D721Med (cell line): Measurements from ENCODE around the gene HIGD2B.
"Not testable (repeated sequence)": the region's sequence is repeated elsewhere in the genome, so short reads cannot be mapped to it uniquely, and the experiment has no call there.

ENCODE experiments used
- DNase-seq: peaks from one replicate; pipeline ENCODE4 v3.0.0; 2011; ENCODE audit warnings: low spot score; ENCODE audit not compliant: insufficient read length
- FAIRE-seq: peaks from 2 replicates; lab custom pipeline; 2011; peaks lifted over from hg19 to GRCh38; lab: Jason Lieb, UNC
- TF ChIP-seq, protein P1 (sequence below): IDR thresholded peaks from 2 replicates; pipeline ENCODE4 v1.5.1; 2012; ENCODE audit warnings: mild to moderate bottlenecking, control low read depth; ENCODE audit not compliant: insufficient read depth; ENCODE audit errors: missing control alignments

The HIGD2B gene

GRCh38 chr15:72727154-72727553, 41.2 kb upstream of the HIGD2B start:
- FAIRE-seq: no peak
- no peak for DNase-seq
- TF ChIP-seq, protein P1, sequence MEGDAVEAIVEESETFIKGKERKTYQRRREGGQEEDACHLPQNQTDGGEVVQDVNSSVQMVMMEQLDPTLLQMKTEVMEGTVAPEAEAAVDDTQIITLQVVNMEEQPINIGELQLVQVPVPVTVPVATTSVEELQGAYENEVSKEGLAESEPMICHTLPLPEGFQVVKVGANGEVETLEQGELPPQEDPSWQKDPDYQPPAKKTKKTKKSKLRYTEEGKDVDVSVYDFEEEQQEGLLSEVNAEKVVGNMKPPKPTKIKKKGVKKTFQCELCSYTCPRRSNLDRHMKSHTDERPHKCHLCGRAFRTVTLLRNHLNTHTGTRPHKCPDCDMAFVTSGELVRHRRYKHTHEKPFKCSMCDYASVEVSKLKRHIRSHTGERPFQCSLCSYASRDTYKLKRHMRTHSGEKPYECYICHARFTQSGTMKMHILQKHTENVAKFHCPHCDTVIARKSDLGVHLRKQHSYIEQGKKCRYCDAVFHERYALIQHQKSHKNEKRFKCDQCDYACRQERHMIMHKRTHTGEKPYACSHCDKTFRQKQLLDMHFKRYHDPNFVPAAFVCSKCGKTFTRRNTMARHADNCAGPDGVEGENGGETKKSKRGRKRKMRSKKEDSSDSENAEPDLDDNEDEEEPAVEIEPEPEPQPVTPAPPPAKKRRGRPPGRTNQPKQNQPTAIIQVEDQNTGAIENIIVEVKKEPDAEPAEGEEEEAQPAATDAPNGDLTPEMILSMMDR: no peak

DNA sequence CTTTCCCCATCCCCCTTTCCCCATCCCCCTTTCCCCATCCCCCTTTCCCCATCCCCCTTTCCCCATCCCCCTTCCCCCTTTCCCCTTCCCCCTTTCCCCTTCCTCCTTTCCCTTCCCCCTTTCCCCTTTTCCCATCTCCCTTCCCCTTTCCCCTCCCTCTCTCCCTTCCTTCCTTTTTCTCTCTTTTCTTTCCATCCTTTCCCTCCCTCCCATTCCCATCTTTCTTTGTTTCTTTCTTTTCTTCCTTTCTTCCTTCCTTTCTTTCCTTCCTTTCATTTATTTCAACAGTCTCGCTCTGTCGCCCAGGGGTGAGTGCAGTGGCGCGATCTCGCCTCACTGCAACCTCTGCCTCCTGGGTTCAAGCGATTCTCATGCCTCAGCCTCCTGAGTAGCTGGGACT, 39.9 kb upstream of the HIGD2B start:
- not testable (repeated sequence) for FAIRE-seq, DNase-seq

- FAIRE-seq: no peak
- DNase-seq: no peak
- TF ChIP-seq, protein P1: no peak
Observed at GRCh38 chr15:72725446-72725845, 39.5 kb upstream of the HIGD2B start.

DNA sequence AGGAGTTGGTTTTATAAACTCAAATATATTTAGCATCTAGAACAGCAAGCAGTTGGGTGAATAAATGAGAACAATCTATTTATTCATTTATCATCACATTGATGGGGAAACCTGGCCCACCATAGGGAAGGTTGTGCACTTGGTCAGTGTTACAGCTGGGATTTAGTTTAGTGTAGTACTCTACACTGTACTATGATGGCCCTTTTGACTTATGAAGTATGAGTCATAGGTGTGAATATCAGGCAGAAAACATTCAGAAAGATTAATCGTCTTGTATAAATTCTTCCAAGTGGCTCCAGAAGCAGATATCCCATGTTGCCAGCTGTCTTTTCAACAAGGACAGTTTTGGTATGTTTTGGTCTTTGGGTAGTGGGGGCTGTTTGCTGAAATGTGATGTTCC, 38.0 kb upstream of the HIGD2B start:
- FAIRE-seq (no peak), DNase-seq (no peak)
- TF ChIP-seq, protein P1: no peak

GRCh38 chr15:72722071-72722696, 36.2 kb upstream of the HIGD2B start:
- DNase-seq (no peak), FAIRE-seq (no peak)
- TF ChIP-seq, protein P1: peak; percentile 81

DNA sequence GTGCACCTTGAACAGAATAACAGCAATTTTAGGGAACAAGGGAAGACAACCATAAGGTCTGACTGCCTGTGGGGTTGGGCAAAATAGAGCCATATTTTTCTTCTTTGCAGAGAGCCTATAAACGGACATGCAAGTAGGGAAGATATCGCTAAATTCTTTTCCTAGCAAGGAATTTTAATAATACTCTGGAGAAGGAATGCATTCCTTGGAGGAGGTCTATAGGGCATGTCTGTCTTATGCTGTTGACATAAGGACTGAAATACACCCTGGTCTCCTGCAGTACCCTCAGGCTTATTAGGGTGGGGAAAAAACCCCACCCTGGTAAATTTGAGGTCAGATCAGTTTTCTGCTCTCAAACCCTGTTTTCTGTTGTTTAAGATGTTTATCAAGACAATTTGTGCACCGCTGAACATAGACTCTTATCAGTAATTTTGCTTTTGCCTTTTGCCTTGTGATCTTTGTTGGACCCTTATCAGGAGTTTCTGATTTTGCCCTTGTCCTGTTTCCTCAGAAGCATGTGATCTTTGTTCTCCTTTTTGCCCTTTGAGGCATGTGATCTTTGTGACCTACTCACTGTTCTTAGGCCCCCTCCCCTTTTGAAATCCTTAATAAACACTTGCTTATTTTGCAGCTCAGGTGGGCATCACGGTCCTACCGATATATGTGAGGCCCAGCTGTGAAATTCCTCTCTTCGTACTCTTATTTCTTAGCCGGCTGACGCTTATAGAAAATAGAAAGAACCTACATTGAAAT, 22.7 kb upstream of the HIGD2B start:
- DNase-seq, FAIRE-seq: not testable (repeated sequence)

DNA sequence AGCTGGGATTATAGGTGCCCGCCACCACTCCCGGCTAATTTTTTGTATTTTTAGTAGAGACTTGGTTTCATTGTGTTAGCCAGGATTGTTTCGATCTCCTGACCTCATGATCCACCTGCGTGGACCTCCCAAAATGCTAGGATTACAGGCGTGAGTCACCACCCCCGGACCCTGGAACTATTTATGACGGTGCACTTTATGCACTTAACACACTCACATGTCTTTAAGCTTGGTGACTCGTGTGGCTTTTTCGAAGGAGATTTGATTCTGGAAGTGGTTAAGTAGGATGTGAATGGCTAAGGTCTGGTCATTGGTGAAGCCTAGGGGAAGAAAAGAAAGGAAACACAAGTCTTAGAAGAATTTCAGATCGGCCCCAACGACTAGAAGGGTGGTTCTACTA, 20.3 kb upstream of the HIGD2B start:
- TF ChIP-seq, protein P1: no peak
- no peak for DNase-seq
- no peak for FAIRE-seq

- TF ChIP-seq, protein P1: no peak
- DNase-seq (no peak), FAIRE-seq (no peak)
Observed at GRCh38 chr15:72700076-72700475, 14.1 kb upstream of the HIGD2B start.
